Endodermal cell (in vitro differentiated cells): ENCODE measurements around the gene TAB2. TPM values are rescaled to one million over a fixed set of nuclear protein-coding genes. Genes with fewer than 3 reads are reported as not detected.

Experiments
- DNase-seq: peaks from one replicate; pipeline ENCODE4 v3.0.0-alpha.2; 2017
- H3K27ac ChIP-seq: 2 replicates; pipeline ENCODE4 v1.5.1; 2013; ENCODE audit warnings: mild to moderate bottlenecking, low read depth, low read length, moderate library complexity
- H3K27me3 ChIP-seq: 2 replicates; pipeline ENCODE4 v1.6.1; 2013; ENCODE audit warnings: mild to moderate bottlenecking, low read length, moderate library complexity; ENCODE audit not compliant: insufficient read depth, control insufficient read depth, poor library complexity, severe bottlenecking
- H3K36me3 ChIP-seq: 2 replicates; pipeline ENCODE4 v1.7.0; 2013; ENCODE audit warnings: mild to moderate bottlenecking, low read length, moderate library complexity; ENCODE audit not compliant: control insufficient read depth, insufficient read depth
- H3K4me1 ChIP-seq: one replicate; pipeline ENCODE4 v1.7.0; 2013; ENCODE audit warnings: low read length; ENCODE audit not compliant: control insufficient read depth, insufficient read depth
- H3K4me3 ChIP-seq: 2 replicates; pipeline ENCODE4 v1.5.1; 2013; ENCODE audit warnings: mild to moderate bottlenecking, low read length, moderate library complexity
- H3K9ac ChIP-seq: 2 replicates; pipeline ENCODE4 v1.6.1; 2013; ENCODE audit warnings: mild to moderate bottlenecking, low read length, moderate library complexity; ENCODE audit not compliant: poor library complexity, severe bottlenecking; ENCODE audit errors: extremely low read depth
- H3K9me3 ChIP-seq: 2 replicates; pipeline ENCODE4 v1.6.1; 2013; ENCODE audit warnings: mild to moderate bottlenecking, low read length, moderate library complexity; ENCODE audit not compliant: control insufficient read depth
- H3K27ac Mint-ChIP-seq: 2 replicates; pipeline ENCODE4 v1.8.0; 2020; ENCODE audit warnings: mixed read lengths
- H3K27me3 Mint-ChIP-seq: 2 replicates; pipeline ENCODE4 v1.8.0; 2021; ENCODE audit warnings: mild to moderate bottlenecking, mixed read lengths; ENCODE audit not compliant: insufficient read depth
- H3K36me3 Mint-ChIP-seq: 2 replicates; pipeline ENCODE4 v1.8.0; 2020; ENCODE audit warnings: low read depth, mixed read lengths
- H3K4me1 Mint-ChIP-seq: 2 replicates; pipeline ENCODE4 v1.8.0; 2020; ENCODE audit warnings: mixed read lengths
- H3K4me3 Mint-ChIP-seq: 2 replicates; pipeline ENCODE4 v1.8.0; 2020; ENCODE audit warnings: mild to moderate bottlenecking, moderate library complexity, mixed read lengths
- H3K9me3 Mint-ChIP-seq: 2 replicates; pipeline ENCODE4 v1.8.0; 2020; ENCODE audit warnings: mild to moderate bottlenecking, mixed read lengths
- WGBS, 2 experiments: methylation state at CpG; one replicate each; pipeline versions ENCODE4 v1.1.5 to v1.1.7; 2013; ENCODE audit warnings: missing lambda C conversion rate in 2 of 2, mixed read lengths in 1 of 2; ENCODE audit not compliant: insufficient coverage in 1 of 2, insufficient read length in 1 of 2; 5-methylcytosine and 5-hydroxymethylcytosine counted together
- total RNA-seq, 2 donors: library from RNA; stranded (reverse); fragmentation: NEBNext Ultra II Directional in 1 of 2; extraction: Animal tissue kit (Norgen Biotek cat#: 25700) in 1 of 2; gene quantifications; 2 replicates in 1 of 2; 3 replicates in 1 of 2; pipeline ENCODE4 v1.2.1, GENCODE V29; 2021
- TF ChIP-seq, protein P1 (sequence below): fragments of 200-600 bp; sonication (generic); conservative IDR thresholded peaks from 2 replicates; pipeline ENCODE4 v1.5.0; 2021; ENCODE audit warnings: antibody characterized with exemption, mild to moderate bottlenecking

The TAB2 gene
- total RNA-seq, 2 donors from 2014 or later: 51.1 to 54.8 TPM

DNA sequence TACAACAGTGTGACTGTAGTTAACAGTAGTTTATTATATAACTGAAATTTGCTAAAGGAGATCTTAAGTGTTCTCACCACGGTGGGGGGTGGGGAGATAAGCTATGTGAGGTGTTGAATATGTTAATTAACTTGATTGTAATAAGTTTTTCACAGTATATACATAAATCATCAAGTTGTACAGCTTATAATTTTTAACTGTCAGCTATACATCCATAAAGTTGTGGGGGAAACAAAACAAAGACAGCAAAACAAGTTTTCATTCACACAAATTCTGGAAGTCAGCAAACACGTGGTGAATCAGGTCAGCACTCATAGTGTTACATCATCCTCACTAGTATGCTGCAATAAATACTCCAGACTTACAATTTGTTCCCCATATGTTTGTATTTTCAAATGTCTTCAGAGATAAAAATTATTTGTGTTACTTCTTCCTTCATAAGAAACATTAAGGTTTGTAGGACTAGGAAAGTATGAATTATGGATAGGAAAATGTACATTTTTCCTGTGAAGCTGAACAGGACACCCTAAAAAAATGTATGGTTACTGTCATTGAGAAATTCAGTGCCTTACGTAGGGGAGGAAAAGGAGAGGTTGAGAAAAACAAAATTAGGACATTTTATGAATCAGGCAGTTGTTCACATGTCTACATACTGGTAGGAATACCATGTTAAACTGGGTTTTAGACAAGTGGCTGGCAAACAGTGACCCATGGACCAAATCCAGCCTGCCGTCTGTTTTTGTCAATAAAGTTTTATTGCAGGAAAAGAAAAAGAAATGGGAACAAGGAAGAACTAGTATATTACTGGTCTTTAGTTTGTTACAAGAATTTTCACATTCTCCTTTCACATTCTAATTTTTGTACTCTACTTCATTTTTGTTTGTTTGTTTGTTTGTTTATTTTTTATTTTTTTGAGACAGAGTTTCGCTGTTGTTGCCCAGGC is 88.6 kb downstream of the TAB2 start:
- Mint-ChIP-seq H3K27ac (peak overlapping the region; percentile 66), H3K9me3 (no peaks in the 10 kb centered on the region)

GRCh38 chr6:149409617-149410016 is 92.1 kb downstream of the TAB2 start:
- Histone ChIP-seq H3K27ac (no peak overlapping the region), H3K9ac (no peak overlapping the region), H3K4me3 (no peak overlapping the region), H3K27me3 (no peaks in the 10 kb centered on the region), H3K4me1 (no peaks in the 10 kb centered on the region), H3K9me3 (peaks cover under 1% of the 10 kb centered on the region), H3K36me3 (peaks cover 67% of the 10 kb centered on the region)
- TF ChIP-seq, protein P1, sequence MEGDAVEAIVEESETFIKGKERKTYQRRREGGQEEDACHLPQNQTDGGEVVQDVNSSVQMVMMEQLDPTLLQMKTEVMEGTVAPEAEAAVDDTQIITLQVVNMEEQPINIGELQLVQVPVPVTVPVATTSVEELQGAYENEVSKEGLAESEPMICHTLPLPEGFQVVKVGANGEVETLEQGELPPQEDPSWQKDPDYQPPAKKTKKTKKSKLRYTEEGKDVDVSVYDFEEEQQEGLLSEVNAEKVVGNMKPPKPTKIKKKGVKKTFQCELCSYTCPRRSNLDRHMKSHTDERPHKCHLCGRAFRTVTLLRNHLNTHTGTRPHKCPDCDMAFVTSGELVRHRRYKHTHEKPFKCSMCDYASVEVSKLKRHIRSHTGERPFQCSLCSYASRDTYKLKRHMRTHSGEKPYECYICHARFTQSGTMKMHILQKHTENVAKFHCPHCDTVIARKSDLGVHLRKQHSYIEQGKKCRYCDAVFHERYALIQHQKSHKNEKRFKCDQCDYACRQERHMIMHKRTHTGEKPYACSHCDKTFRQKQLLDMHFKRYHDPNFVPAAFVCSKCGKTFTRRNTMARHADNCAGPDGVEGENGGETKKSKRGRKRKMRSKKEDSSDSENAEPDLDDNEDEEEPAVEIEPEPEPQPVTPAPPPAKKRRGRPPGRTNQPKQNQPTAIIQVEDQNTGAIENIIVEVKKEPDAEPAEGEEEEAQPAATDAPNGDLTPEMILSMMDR: no peak
- no peaks in the 10 kb centered on the region for H3K27me3 Mint-ChIP-seq
- H3K4me3 Mint-ChIP-seq: no peak overlapping the region
- peaks cover 39% of the 10 kb centered on the region for H3K36me3 Mint-ChIP-seq
- H3K27ac Mint-ChIP-seq: no peak overlapping the region
- WGBS, 2 experiments: 97 to 100% methylated on average over 3 of the region's 3 CpGs
- DNase-seq: no peak
- H3K9me3 Mint-ChIP-seq: no peaks in the 10 kb centered on the region
- H3K4me1 Mint-ChIP-seq: peaks cover 8% of the 10 kb centered on the region

More for the DNA sequence above, 88.6 kb downstream of the TAB2 start:
- TF ChIP-seq, protein P1: no peak
- Histone ChIP-seq H3K36me3 (peaks cover 89% of the 10 kb centered on the region), H3K27me3 (no peaks in the 10 kb centered on the region), H3K27ac (no peak overlapping the region), H3K9ac (no peak overlapping the region), H3K4me3 (no peak overlapping the region), H3K4me1 (no peaks in the 10 kb centered on the region), H3K9me3 (no peaks in the 10 kb centered on the region)
- Mint-ChIP-seq H3K36me3 (peaks cover 56% of the 10 kb centered on the region), H3K4me3 (no peak overlapping the region), H3K4me1 (peaks cover 4% of the 10 kb centered on the region), H3K27me3 (no peaks in the 10 kb centered on the region)
- no peak for DNase-seq
- WGBS, 2 experiments: 97 to 100% methylated on average over 2 to 5 of the region's 5 CpGs

DNA sequence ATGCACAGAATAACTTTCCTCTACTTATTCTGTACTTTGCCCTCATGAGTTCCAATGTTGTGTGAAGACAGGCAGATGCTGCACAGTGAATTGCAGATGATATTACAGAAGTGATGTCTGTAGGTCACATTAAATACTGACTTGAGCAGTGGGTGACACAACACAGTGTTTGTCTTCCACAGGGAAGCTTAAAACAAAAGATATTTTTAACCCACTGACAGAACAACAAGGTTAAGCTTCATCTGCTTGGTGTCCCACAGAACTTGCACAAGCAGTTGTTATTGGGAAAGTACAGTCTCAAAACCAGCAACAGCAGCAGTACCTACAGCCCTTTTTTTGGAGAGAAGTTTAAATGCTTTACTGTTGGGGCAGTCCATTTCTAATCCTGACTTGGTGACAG is 93.0 kb downstream of the TAB2 start:
- no peak overlapping the region for H3K27ac ChIP-seq
- no peak overlapping the region for H3K4me3 Mint-ChIP-seq
- H3K36me3 Mint-ChIP-seq: peaks cover 33% of the 10 kb centered on the region
- H3K4me1 Mint-ChIP-seq: peaks cover 5% of the 10 kb centered on the region
- H3K9ac ChIP-seq: no peak overlapping the region
- H3K9me3 Mint-ChIP-seq: no peaks in the 10 kb centered on the region
- no peak for DNase-seq
- no peaks in the 10 kb centered on the region for H3K27me3 Mint-ChIP-seq
- H3K27me3 ChIP-seq: no peaks in the 10 kb centered on the region
- H3K4me3 ChIP-seq: no peak overlapping the region
- peaks cover 58% of the 10 kb centered on the region for H3K36me3 ChIP-seq
- TF ChIP-seq, protein P1: no peak
- peaks cover 3% of the 10 kb centered on the region for H3K9me3 ChIP-seq
- H3K27ac Mint-ChIP-seq: no peak overlapping the region
- H3K4me1 ChIP-seq: no peaks in the 10 kb centered on the region
